K562 (cell line): ENCODE results near the gene STUB1. TPM values are rescaled to one million over a fixed set of nuclear protein-coding genes. Genes with fewer than 3 reads are reported as not detected.

ENCODE experiments used
- CEBPG ChIP-seq, 3 experiments: fragments of 200-800 bp in 1 of 3; sonication (Bioruptor generic) in 1 of 3; sonication (generic) in 1 of 3; formaldehyde crosslinking in 1 of 3; IDR thresholded peaks in 2 of 3; conservative IDR thresholded peaks in 1 of 3; 2 replicates each; pipeline versions ENCODE4 v1.6.1 to v1.8.0; 2016 to 2022; ENCODE audit warnings: missing compliant biosample characterization in 2 of 3, missing genetic modification characterization in 2 of 3, mild to moderate bottlenecking in 1 of 3, missing genetic modification reagents in 1 of 3
- COPS2 ChIP-seq: fragments of 450-650 bp; conservative IDR thresholded peaks from 2 replicates; pipeline ENCODE4 v1.6.1; 2016; ENCODE audit warnings: mild to moderate bottlenecking, moderate library complexity
- EWSR1 ChIP-seq: fragments of 450-650 bp; IDR thresholded peaks from 2 replicates; pipeline ENCODE4 v1.6.1; 2018; ENCODE audit warnings: borderline replicate concordance, mild to moderate bottlenecking, low read depth, moderate library complexity; ENCODE audit not compliant: partially characterized antibody
- GATA2 ChIP-seq: sonication (generic); formaldehyde crosslinking; IDR thresholded peaks from 2 replicates; pipeline ENCODE4 v1.4.0; 2020; ENCODE audit warnings: mild to moderate bottlenecking, missing genetic modification reagents
- PCBP1 ChIP-seq: fragments of 200-400 bp; formaldehyde crosslinking; IDR thresholded peaks from 2 replicates; pipeline ENCODE4 v1.6.1; 2018; ENCODE audit warnings: mild to moderate bottlenecking, low read depth, low read length; ENCODE audit not compliant: poor library complexity, severe bottlenecking
- PHB2 ChIP-seq: fragments of 450-650 bp; IDR thresholded peaks from 2 replicates; pipeline ENCODE4 v1.6.1; 2017; ENCODE audit warnings: low read depth
- RFX1 ChIP-seq: fragments of 450-650 bp; IDR thresholded peaks from 2 replicates; pipeline ENCODE4 v1.6.1; 2016; ENCODE audit warnings: mild to moderate bottlenecking, moderate library complexity
- SMARCA4 ChIP-seq: fragments of 450-650 bp; IDR thresholded peaks from 2 replicates; pipeline ENCODE4 v1.6.1; 2016
- SOX6 ChIP-seq: fragments of 450-650 bp; IDR thresholded peaks from 2 replicates; pipeline ENCODE4 v1.6.1; 2014; ENCODE audit warnings: mild to moderate bottlenecking
- TGIF2 ChIP-seq: sonication (generic); formaldehyde crosslinking; IDR thresholded peaks from 2 replicates; pipeline ENCODE4 v1.8.1; 2022; ENCODE audit warnings: mild to moderate bottlenecking, missing genetic modification reagents, moderate library complexity
- ZNF311 ChIP-seq: fragments of 250-450 bp; sonication (Bioruptor Pico); IDR thresholded peaks from 2 replicates; pipeline ENCODE4 v1.4.0; 2020; ENCODE audit warnings: mild to moderate bottlenecking, moderate library complexity
- polyA plus RNA-seq, 8 experiments: library from polyadenylated mRNA; depleted of rRNA in 4 of 8; stranded (reverse) in 5 of 8; unstranded in 3 of 8; fragments of >200 nt; fragmentation: Nextera tagmentation in 2 of 8; fragmentation: Illumina TruSeq in 1 of 8; extraction: Ambion mirVana in 2 of 8; extraction: Trizol in 1 of 8; gene quantifications; 2 replicates each; pipeline versions ENCODE4 v1.2.1 to v1.2.3, GENCODE V29; 2011 to 2014; ENCODE audit warnings: inconsistent platforms in 1 of 8, missing spikeins in 1 of 8
- total RNA-seq, 7 experiments: library from RNA; depleted of rRNA in 6 of 7; stranded (reverse); fragments of >200 nt in 6 of 7; fragmentation: Illumina TruSeq in 2 of 7; extraction: Trizol in 2 of 7; gene quantifications; 2 replicates each; pipeline versions ENCODE4 v1.2.1 to v1.2.3, GENCODE V29; 2011 to 2021; ENCODE audit warnings: low replicate concordance in 1 of 7
- TF ChIP-seq, protein P1 (sequence below): sonication (generic); formaldehyde crosslinking; IDR thresholded peaks from 2 replicates; pipeline ENCODE4 v1.8.1; 2023; ENCODE audit warnings: missing genetic modification reagents, mild to moderate bottlenecking, borderline replicate concordance
- TF ChIP-seq, protein P2 (sequence below): sonication (generic); formaldehyde crosslinking; IDR thresholded peaks from 2 replicates; pipeline ENCODE4 v1.8.1; 2023; ENCODE audit warnings: mild to moderate bottlenecking, missing genetic modification reagents

Gene STUB1
- total and polyA plus RNA-seq, 9 of the 15 experiments (the other 6 are each of a cell fraction or from before 2014, with no cell fraction given): 10.6 to 251 (median 152) TPM

GRCh38 chr16:677316-678190 is 2.7 kb upstream of the STUB1 start (continued):
- TF ChIP-seq CEBPG (CRISPR knock-in tag; IDR thresholded peaks at IDR 0.05) (no peak), CEBPG (tag; conservative IDR thresholded peaks at IDR 0.05 in 1 of 2, IDR thresholded peaks at IDR 0.05 in 1 of 2) (no peak), RFX1 (peak; percentile 85), EWSR1 (no peak), PCBP1 (peak; percentile 63), GATA2 (CRISPR knock-in tag) (no peak), COPS2 (no peak), SMARCA4 (no peak), ZNF311 (CRISPR knock-in tag) (no peak), PHB2 (no peak), SOX6 (no peak), TGIF2 (peak; percentile 23; the same call in 1 of the 2 replicates)
- TF ChIP-seq, protein P1, sequence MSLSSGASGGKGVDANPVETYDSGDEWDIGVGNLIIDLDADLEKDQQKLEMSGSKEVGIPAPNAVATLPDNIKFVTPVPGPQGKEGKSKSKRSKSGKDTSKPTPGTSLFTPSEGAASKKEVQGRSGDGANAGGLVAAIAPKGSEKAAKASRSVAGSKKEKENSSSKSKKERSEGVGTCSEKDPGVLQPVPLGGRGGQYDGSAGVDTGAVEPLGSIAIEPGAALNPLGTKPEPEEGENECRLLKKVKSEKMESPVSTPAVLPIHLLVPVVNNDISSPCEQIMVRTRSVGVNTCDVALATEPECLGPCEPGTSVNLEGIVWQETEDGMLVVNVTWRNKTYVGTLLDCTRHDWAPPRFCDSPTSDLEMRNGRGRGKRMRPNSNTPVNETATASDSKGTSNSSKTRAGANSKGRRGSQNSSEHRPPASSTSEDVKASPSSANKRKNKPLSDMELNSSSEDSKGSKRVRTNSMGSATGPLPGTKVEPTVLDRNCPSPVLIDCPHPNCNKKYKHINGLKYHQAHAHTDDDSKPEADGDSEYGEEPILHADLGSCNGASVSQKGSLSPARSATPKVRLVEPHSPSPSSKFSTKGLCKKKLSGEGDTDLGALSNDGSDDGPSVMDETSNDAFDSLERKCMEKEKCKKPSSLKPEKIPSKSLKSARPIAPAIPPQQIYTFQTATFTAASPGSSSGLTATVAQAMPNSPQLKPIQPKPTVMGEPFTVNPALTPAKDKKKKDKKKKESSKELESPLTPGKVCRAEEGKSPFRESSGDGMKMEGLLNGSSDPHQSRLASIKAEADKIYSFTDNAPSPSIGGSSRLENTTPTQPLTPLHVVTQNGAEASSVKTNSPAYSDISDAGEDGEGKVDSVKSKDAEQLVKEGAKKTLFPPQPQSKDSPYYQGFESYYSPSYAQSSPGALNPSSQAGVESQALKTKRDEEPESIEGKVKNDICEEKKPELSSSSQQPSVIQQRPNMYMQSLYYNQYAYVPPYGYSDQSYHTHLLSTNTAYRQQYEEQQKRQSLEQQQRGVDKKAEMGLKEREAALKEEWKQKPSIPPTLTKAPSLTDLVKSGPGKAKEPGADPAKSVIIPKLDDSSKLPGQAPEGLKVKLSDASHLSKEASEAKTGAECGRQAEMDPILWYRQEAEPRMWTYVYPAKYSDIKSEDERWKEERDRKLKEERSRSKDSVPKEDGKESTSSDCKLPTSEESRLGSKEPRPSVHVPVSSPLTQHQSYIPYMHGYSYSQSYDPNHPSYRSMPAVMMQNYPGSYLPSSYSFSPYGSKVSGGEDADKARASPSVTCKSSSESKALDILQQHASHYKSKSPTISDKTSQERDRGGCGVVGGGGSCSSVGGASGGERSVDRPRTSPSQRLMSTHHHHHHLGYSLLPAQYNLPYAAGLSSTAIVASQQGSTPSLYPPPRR: no peak
- TF ChIP-seq, protein P2, sequence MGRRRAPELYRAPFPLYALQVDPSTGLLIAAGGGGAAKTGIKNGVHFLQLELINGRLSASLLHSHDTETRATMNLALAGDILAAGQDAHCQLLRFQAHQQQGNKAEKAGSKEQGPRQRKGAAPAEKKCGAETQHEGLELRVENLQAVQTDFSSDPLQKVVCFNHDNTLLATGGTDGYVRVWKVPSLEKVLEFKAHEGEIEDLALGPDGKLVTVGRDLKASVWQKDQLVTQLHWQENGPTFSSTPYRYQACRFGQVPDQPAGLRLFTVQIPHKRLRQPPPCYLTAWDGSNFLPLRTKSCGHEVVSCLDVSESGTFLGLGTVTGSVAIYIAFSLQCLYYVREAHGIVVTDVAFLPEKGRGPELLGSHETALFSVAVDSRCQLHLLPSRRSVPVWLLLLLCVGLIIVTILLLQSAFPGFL (CRISPR knock-in tag): no peak
